ENCODE results near the gene RASAL1. TPM values are rescaled to one million over a fixed set of nuclear protein-coding genes. Genes with fewer than 3 reads are reported as not detected.

The RASAL1 gene
- polyA plus RNA-seq, 2 of the 4 experiments (the other 2 are of a cell fraction): 0.30 to 0.34 TPM

DNA sequence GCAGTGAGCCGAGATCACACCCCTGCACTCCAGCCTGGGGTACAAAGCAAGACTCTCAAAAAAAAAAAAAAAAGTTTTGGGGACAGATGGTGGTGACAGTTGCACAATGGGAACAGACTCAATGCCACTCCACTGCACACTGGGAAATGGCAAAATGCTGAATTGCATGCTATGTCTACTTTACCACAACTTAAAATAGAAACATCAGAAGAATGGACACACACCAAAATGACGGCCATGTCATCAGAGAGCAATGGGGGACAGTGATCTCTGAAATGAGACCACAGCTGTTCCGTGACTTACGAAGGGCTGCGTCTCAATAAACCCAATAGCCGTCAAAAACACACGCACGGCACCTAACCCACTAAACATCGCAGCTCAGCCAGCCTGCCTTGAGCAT, 36.0 kb upstream of the RASAL1 start (continued):
- TF ChIP-seq BCL3 (IDR thresholded peaks at IDR 0.05) (no peak), MAFK (IDR thresholded peaks at IDR 0.05; ENCODE audit: partially characterized antibody) (no peak), ZFP36 (IDR thresholded peaks at IDR 0.05; ENCODE audit: borderline replicate concordance, partially characterized antibody) (no peak), RAD21 (conservative IDR thresholded peaks at IDR 0.05 in 1 of 2, IDR thresholded peaks at IDR 0.05 in 1 of 2) (no peak), EP300 (IDR thresholded peaks at IDR 0.05) (no peak), HES2 (IDR thresholded peaks at IDR 0.05) (no peak), RARB (CRISPR knock-in tag; IDR thresholded peaks at IDR 0.05) (no peak)
- TF ChIP-seq, protein P1, sequence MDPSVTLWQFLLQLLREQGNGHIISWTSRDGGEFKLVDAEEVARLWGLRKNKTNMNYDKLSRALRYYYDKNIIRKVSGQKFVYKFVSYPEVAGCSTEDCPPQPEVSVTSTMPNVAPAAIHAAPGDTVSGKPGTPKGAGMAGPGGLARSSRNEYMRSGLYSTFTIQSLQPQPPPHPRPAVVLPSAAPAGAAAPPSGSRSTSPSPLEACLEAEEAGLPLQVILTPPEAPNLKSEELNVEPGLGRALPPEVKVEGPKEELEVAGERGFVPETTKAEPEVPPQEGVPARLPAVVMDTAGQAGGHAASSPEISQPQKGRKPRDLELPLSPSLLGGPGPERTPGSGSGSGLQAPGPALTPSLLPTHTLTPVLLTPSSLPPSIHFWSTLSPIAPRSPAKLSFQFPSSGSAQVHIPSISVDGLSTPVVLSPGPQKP (IDR thresholded peaks at IDR 0.05; ENCODE audit: low read depth, low read length): no peak
- TF ChIP-seq, protein P2, sequence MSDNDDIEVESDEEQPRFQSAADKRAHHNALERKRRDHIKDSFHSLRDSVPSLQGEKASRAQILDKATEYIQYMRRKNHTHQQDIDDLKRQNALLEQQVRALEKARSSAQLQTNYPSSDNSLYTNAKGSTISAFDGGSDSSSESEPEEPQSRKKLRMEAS (IDR thresholded peaks at IDR 0.05): no peak

GRCh38 chr12:113170926-113171325, 35.4 kb upstream of the RASAL1 start:
- H3K4me2 ChIP-seq: no peak overlapping the region
- FAIRE-seq (no peak), ATAC-seq (no peak), DNase-seq (ENCODE audit: low read depth in 1 of 2, low spot score in 1 of 2) (no peak)
- H3K27ac ChIP-seq: no peak overlapping the region
- 93% methylated on average over 4 of the region's 4 CpGs for WGBS (ENCODE audit: missing lambda C conversion rate)
- no peaks in the 10 kb centered on the region for H3K4me1 ChIP-seq
- TF ChIP-seq RAD21 (conservative IDR thresholded peaks at IDR 0.05 in 1 of 2, IDR thresholded peaks at IDR 0.05 in 1 of 2) (no peak), ZNF302 (CRISPR knock-in tag; IDR thresholded peaks at IDR 0.05) (no peak)
- no peaks in the 10 kb centered on the region for H3K9me3 ChIP-seq
- H3K4me3 ChIP-seq: no peak overlapping the region
- CTCF ChIA-PET: interaction anchor here (1.0 to 7.8 kb wide), 6 partner anchors 9 to 121 kb away, joined by 3 to 82 read pairs (median 4); partner anchors contain the start of gene DDX54
- POLR2A ChIA-PET: no interaction called here

- no peak for DNase-seq (ENCODE audit: low read depth in 1 of 2, low spot score in 1 of 2)
- ATAC-seq: no peak
- no peak overlapping the region for H3K4me2 ChIP-seq
- TF ChIP-seq CHD4 (IDR thresholded peaks at IDR 0.05; ENCODE audit: borderline replicate concordance) (no peak), ZFP36 (IDR thresholded peaks at IDR 0.05; ENCODE audit: borderline replicate concordance, partially characterized antibody) (no peak), RAD21 (conservative IDR thresholded peaks at IDR 0.05 in 1 of 2, IDR thresholded peaks at IDR 0.05 in 1 of 2) (no peak), ZNF302 (CRISPR knock-in tag; IDR thresholded peaks at IDR 0.05) (no peak), GATA3 (IDR thresholded peaks at IDR 0.05; ENCODE audit: borderline replicate concordance) (no peak), TP53 (CRISPR knock-in tag; IDR thresholded peaks at IDR 0.05) (no peak), HES2 (IDR thresholded peaks at IDR 0.05) (no peak), MAZ (IDR thresholded peaks at IDR 0.05; ENCODE audit: borderline replicate concordance, low read depth, low read length) (no peak), ESRRA (IDR thresholded peaks at IDR 0.05; ENCODE audit: borderline replicate concordance, low read length) (no peak), MAFK (IDR thresholded peaks at IDR 0.05; ENCODE audit: partially characterized antibody) (no peak), HOXA7 (CRISPR knock-in tag; IDR thresholded peaks at IDR 0.05) (no peak), POLR2A (IDR thresholded peaks at IDR 0.05; ENCODE audit: low read length) (no peak), HDAC2 (IDR thresholded peaks at IDR 0.05) (no peak), SREBF2 (IDR thresholded peaks at IDR 0.05) (no peak), KDM5A (IDR thresholded peaks at IDR 0.05) (no peak), MYC (IDR thresholded peaks at IDR 0.05; ENCODE audit: borderline replicate concordance, low read length) (no peak), POLR2AphosphoS2 (conservative IDR thresholded peaks at IDR 0.05; ENCODE audit: low read length) (no peak), CHD2 (IDR thresholded peaks at IDR 0.05; ENCODE audit: low read length, partially characterized antibody) (no peak)
- TF ChIP-seq, protein P3, sequence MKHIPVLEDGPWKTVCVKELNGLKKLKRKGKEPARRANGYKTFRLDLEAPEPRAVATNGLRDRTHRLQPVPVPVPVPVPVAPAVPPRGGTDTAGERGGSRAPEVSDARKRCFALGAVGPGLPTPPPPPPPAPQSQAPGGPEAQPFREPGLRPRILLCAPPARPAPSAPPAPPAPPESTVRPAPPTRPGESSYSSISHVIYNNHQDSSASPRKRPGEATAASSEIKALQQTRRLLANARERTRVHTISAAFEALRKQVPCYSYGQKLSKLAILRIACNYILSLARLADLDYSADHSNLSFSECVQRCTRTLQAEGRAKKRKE (CRISPR knock-in tag; IDR thresholded peaks at IDR 0.05; ENCODE audit: low read depth): no peak
- TF ChIP-seq, protein P1 (IDR thresholded peaks at IDR 0.05; ENCODE audit: low read depth, low read length): no peak
- ChIA-PET CTCF (interaction anchor here (1.0 to 7.8 kb wide), 5 partner anchors 9 to 121 kb away, joined by 3 to 82 read pairs (median 4); partner anchors contain the start of gene DDX54), POLR2A (no interaction called here)
- H3K4me1 ChIP-seq: no peaks in the 10 kb centered on the region
- no peak overlapping the region for H3K27ac ChIP-seq
- WGBS (ENCODE audit: missing lambda C conversion rate): 77% methylated on average over 5 of the region's 5 CpGs
- no peaks in the 10 kb centered on the region for H3K9me3 ChIP-seq
- FAIRE-seq: no peak
- H3K4me3 ChIP-seq: no peak overlapping the region
These were observed 34.9 kb upstream of the RASAL1 start for GRCh38 chr12:113170457-113170856.
